Umbilical cord (tissue), 2 donors: ENCODE results near the gene ZNF813. TPM values are rescaled to one million over a fixed set of nuclear protein-coding genes. Genes with fewer than 3 reads are reported as not detected.
A peak's percentile ranks its signal among the peaks of the same experiment; 100 is the strongest.

ENCODE experiments used
- DNase-seq: peaks from one replicate; pipeline ENCODE4 v3.0.0-alpha.2; 2015; ENCODE audit warnings: low spot score
- total RNA-seq: library from RNA; depleted of rRNA; stranded (reverse); fragments of >200 nt; gene quantifications from one replicate; pipeline ENCODE4 v1.2.3, GENCODE V29; 2014; ENCODE audit warnings: low replicate concordance; ENCODE audit not compliant: insufficient read depth

Gene ZNF813
- total RNA-seq, 1 donor from 2014 or later = 8.7 TPM

- peak; percentile 100 for DNase-seq
Observed at GRCh38 chr19:53520547-53521372, 53.2 kb downstream of the ZNF813 start.

DNA sequence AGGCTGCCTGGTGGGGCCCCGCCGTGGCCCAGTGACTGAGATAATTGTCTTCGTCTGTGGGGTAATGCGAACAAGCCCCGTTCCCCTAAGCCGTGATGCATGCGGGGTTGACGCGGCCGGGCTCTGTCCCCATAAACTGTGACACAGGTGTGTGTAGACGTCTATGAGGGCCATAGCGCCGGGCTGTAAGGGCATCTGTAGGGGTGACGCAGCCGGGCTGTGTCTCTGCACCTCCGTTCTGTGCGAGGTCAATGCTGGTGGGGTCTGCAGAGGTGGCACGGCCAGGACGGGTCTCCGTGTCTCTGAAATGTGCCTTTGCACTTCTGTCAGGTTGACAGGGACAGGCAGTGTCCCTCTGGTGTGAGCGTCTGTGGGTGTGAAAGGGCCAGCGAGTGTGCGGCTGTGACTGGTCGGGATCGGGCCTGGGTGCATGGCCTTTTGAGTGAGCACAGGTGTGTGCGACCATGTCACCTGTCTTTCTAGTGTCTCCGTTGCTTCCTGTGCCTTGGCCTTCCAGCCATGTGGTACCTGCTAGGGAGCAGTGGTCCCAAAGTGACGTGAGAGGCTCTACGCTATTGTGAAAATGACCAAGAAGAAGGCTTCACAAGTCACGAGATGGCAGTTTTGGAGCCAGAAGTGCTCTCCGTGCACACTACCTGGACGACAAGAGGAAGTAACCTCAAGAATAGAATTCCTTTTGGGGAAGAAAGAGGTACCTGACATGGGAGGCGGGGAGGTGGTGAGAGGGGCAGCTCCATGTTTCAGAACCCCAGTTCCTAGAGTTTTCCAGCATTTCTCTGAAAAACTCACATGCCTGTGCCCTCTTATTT lies 54.1 kb downstream of the ZNF813 start:
- DNase-seq = no peak

DNA sequence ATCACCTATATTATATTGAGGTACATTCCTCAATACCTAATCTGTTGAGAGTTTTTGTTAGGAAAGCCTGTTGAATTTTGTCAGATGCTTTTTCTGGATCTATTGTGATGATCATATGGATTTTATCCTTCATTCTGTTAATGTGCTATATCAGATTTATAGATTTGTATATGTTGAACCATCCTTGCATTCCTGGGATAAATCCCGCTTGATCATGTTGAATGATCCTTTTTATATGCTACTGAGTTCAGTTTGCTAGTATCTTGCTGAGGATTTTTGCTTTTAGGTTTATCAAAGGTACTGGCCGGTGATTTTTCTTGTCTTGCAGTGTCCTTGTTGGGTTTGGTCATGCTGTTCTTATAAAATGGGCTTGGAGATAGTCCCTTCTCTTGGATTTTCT lies 58.4 kb downstream of the ZNF813 start:
- no peak for DNase-seq

- no peak for DNase-seq
Observed at GRCh38 chr19:53530622-53531021, 63.1 kb downstream of the ZNF813 start.

- no peak for DNase-seq
Observed at GRCh38 chr19:53531457-53531856, 63.9 kb downstream of the ZNF813 start.

DNA sequence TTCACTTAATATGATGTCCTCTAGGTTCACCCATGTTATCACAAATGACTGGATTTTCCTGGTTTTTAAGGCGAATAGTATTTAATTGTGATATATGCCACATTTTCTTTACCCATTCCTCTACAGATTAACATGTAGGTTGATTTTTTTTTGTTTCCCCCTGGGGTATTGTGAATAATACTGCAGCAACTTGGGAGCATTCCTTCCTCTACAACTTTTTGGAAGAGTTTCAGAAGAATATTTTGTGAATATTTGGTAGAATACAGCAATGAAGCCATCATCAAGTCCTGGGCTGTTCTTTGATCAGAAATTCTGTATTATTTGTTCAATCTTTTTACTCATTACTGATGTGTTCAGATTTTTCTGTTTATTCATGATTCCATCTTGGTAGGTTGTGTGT lies 64.8 kb downstream of the ZNF813 start:
- no peak for DNase-seq

- no peak for DNase-seq
Observed at GRCh38 chr19:53536225-53536548, 68.7 kb downstream of the ZNF813 start.

DNA sequence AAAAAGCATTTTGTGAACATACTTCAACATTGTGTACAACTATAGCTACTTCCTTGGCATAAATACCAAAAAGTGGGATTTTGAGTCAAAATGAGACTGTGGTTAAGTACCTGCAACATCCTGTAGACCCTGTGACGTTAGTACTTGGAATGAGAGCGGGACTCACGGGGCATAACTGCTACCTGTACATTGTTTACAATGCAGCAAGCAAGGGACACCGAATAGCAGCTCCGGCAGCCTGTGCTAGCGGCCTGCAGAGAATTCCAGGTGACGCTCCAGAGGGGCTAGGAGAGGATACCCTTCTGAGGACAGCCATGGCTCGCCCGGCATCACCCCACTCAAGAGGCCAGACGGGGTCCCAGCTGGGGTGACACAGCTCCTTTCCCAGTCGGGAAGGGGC lies 69.6 kb downstream of the ZNF813 start:
- DNase-seq = no peak

DNA sequence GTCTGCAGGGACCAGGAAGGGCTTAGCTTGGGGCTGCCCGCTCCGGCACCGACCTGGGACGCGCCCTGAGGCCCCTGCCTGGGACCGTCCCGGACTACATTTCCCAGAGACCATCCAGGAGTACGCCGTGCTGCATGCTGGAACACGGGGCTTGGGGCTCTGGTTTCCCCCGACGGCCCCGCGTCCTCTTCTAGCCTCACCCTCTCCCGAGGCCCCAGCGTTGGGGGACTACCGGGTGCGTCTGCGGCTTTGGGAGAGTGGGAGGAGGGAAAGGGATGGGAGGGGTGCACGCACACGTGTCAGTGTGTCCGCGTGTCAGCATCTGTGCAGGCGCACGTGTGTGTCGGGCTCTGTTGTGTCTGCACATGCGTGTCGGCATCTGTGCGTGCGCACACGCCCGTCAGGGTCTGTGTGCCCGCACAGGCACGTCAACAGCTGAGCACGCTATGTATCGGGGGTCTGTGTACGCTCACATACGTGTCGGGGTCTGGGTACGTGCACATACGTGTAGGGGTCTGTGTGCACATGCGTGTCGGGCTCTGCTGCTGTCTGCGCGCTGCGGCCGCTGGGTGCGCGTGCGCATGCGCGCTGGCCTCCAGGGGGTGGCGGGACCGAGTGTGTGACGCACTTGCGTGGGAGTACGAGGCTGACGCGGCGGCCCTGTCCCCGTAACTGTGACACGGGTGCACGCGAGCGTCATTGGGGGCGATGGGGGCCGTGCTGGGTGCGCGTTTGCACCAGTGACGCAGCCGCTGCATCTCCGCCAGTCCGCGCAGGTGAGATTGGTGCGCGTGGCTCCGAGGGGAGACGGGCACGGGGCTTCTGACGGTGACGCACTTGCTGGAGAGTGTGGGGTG lies 70.2 kb downstream of the ZNF813 start, which contains the start of gene ZNF331:
Gene ZNF331, plus strand, starts transcription at position 625 of the 857 bp plus-strand sequence. CDS start 31,232 bp downstream, outside the sequence.
- peak; percentile 83 for DNase-seq

GRCh38 chr19:53538378-53539109 lies 71.0 kb downstream of the ZNF813 start:
- no peak for DNase-seq

GRCh38 chr19:53540091-53540490 lies 72.6 kb downstream of the ZNF813 start:
- DNase-seq = no peak

- DNase-seq = no peak
Observed at GRCh38 chr19:53541971-53542370, 74.4 kb downstream of the ZNF813 start.

DNA sequence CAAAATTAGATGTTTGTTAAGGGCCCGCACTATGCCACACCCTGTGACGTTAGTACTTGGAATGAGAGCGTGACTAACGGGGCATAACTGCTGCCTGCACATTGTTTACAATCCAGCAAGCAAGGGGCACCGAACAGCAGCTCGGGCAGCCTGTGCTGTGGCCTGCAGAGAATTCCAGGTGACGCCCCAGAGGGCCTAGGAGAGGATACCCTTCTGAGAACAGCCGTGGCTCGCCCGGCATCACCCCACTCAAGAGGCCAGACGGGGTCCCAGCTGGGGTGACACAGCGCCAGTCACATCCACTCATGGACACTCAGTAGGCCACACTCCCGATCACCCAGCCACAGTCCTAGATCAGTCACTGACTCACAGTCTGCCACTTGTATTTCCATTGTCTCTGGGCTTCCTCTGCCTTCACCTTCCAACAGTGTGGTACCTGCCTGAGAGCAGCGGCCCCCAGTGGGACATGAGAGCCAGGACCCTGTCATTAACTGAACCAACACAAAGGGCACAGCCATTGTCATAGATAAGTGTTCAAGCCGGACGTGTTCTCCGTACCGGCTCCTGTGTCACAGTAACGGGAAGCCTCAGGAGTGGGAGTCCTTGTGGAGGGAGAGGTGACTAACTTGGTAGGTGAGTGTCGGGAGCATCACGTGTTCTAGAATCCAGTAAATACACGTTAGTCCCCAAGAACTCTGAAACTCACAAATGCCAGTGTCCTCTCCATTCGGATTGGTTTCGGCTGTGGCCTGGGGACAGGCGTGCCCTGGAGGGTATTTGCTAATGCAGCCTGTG lies 77.9 kb downstream of the ZNF813 start:
- peak; percentile 46 for DNase-seq

Other genes with a start within 250 kb of the ZNF813 start
- gene ZNF677, start 212.9 kb upstream of the ZNF813 start, total RNA-seq = 29.9 TPM
- gene VN1R2, start 209.4 kb upstream of the ZNF813 start, total RNA-seq = 1.9 TPM
- not detected for gene VN1R4, start 200.0 kb upstream of the ZNF813 start, total RNA-seq
- 11.1 TPM for gene ZNF845, start 134.0 kb upstream of the ZNF813 start, total RNA-seq
- 24.3 TPM for gene ZNF525, start 102.0 kb upstream of the ZNF813 start, total RNA-seq
- 14.4 TPM for gene ZNF765, start 72.6 kb upstream of the ZNF813 start, total RNA-seq
- gene ZNF761, start 35.7 kb upstream of the ZNF813 start, total RNA-seq = 21.4 TPM
- 13.5 TPM for gene ZNF331, start 70.4 kb downstream of the ZNF813 start, total RNA-seq
- 4.6 TPM for gene DPRX, start 164.3 kb downstream of the ZNF813 start, total RNA-seq